Esophagus (tissue), 2 donors: ENCODE results near the gene CHMP2B. TPM values are rescaled to one million over a fixed set of nuclear protein-coding genes. Genes with fewer than 3 reads are reported as not detected.

ENCODE experiments used
- H3K27ac ChIP-seq, 2 donors: one replicate each; pipeline ENCODE4 v1.5.1; 2013; ENCODE audit warnings: low read depth in 2 of 2, mild to moderate bottlenecking in 2 of 2, inconsistent platforms in 1 of 2, low read length in 1 of 2, moderate library complexity in 1 of 2
- H3K27me3 ChIP-seq, 2 donors: one replicate each; pipeline ENCODE4 v1.6.1; 2013; ENCODE audit warnings: low read length in 2 of 2, control low read depth in 1 of 2, mild to moderate bottlenecking in 1 of 2; ENCODE audit not compliant: insufficient read depth in 2 of 2, control insufficient read depth in 1 of 2
- H3K36me3 ChIP-seq, 2 donors: one replicate each; pipeline ENCODE4 v1.6.1; 2013; ENCODE audit warnings: low read length in 1 of 2; ENCODE audit not compliant: control insufficient read depth in 2 of 2, insufficient read depth in 2 of 2
- H3K4me1 ChIP-seq, 2 donors: one replicate each; pipeline ENCODE4 v1.6.1; 2013; ENCODE audit warnings: low read length in 1 of 2; ENCODE audit not compliant: control insufficient read depth in 2 of 2, insufficient read depth in 2 of 2
- H3K4me3 ChIP-seq, 2 donors: one replicate each; pipeline ENCODE4 v1.5.1; 2013; ENCODE audit warnings: low read length in 2 of 2, mild to moderate bottlenecking in 2 of 2, low read depth in 1 of 2, moderate library complexity in 1 of 2
- H3K9me3 ChIP-seq, 2 donors: one replicate each; pipeline ENCODE4 v1.6.1; 2013; ENCODE audit warnings: mild to moderate bottlenecking in 2 of 2, low read depth in 1 of 2, low read length in 1 of 2, moderate library complexity in 1 of 2; ENCODE audit not compliant: control insufficient read depth in 2 of 2, insufficient read depth in 1 of 2
- WGBS, 2 donors: extraction: QIAGEN DNeasy Blood & Tissue Kit; methylation state at CpG; one replicate each; pipeline ENCODE4 v1.1.7; 2013; 5-methylcytosine and 5-hydroxymethylcytosine counted together
- polyA plus RNA-seq, 2 donors: library from polyadenylated mRNA; stranded (reverse); fragments of 200-250 nt; gene quantifications; one replicate each; pipeline ENCODE4 v1.2.3, GENCODE V29; 2013
- donor health status: healthy with polysubstance abuse.
- donor health status: Bipolar disorder and iron deficiency.

Gene CHMP2B
- polyA plus RNA-seq, 2 donors, result 28.4 to 30.6 TPM

GRCh38 chr3:87199628-87200027 is 27.5 kb upstream of the CHMP2B start:
- Histone ChIP-seq H3K4me1 (peaks cover 0 to 4% of the 10 kb centered on the region in 2 donors), H3K27ac (no peak overlapping the region), H3K27me3 (peaks cover 0 to 2% of the 10 kb centered on the region in 2 donors), H3K9me3 (peaks cover 2 to 6% of the 10 kb centered on the region in 2 donors), H3K36me3 (no peaks in the 10 kb centered on the region), H3K4me3 (no peak overlapping the region)
- WGBS, 2 donors, result 68 to 75% methylated on average over 2 of the region's 2 CpGs

DNA sequence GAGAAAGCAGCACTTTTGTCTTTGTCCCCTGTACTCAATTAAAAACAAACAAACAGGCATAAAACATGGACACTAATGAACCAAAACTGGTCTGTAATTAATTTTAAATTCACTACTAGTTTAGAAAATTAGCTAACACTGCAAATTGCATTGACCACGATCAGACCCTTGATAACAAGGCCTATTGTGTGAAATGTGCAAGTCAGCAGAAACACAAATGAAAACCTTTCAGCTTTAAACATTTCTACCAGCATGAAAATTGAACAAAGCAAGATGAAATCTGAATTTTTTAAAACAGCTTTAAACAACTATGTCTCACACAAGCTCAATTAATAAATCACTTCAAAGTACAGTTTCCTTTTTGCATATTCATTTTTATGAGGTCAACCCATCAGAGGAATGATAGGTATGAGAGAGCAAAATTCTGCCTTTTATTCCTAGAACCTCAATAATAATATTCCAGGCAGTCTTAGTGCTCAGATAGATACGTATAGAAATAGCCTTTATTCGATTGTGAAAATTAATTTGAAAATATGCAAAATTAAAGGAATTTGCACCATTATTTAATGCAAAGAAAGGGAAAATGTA is 27.0 kb upstream of the CHMP2B start:
- no peaks in the 10 kb centered on the region for H3K36me3 ChIP-seq
- peaks cover 0 to 4% of the 10 kb centered on the region in 2 donors for H3K4me1 ChIP-seq
- H3K27ac ChIP-seq, result no peak overlapping the region
- 79 to 81% methylated on average over 3 of the region's 3 CpGs for WGBS, 2 donors
- H3K4me3 ChIP-seq, result no peak overlapping the region
- peaks cover 2 to 6% of the 10 kb centered on the region in 2 donors for H3K9me3 ChIP-seq
- H3K27me3 ChIP-seq, result peaks cover 0 to 2% of the 10 kb centered on the region in 2 donors

DNA sequence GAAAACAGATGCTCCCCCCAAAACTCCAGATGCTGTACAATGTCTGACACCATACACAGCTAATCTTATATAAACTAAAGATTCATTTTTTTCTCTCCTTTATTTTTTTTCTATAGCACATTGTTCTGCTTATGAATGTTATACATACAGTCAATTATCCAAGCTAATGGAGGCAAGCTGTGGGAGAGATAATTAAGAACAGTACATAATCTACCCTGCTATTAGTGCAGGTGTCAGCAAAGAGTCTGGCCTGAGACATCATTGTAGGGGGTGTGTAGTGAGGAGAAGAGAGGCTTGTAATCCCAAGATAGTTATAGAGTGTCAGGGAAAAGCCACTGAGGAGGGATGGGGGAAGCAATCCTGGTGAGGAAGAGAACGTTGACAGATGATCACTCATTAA is 25.4 kb upstream of the CHMP2B start:
- WGBS, 2 donors, result 73 to 77% methylated on average over 1 of the region's 1 CpG
- no peak overlapping the region for H3K27ac ChIP-seq

DNA sequence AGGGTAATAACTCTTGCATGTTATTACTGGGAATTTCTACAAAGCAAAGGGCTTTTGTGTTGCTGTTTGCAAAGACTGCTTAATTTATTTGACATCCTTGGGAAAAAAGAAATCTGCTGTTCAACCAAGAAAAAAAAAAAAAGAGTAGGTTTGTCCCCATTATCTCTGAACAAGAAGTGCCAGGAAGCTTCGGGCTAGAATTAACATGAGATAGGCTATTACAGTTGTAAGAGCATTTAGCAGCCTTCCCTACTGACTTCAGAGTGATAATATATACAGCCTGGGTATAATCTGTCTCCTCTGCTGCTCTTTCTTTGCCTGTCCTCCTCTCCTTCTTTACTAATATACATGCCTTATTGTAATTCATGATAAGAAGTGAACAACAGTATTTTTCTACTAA is 23.3 kb upstream of the CHMP2B start:
- Histone ChIP-seq H3K9me3 (no peaks in the 10 kb centered on the region), H3K4me1 (no peaks in the 10 kb centered on the region), H3K27ac (no peak overlapping the region), H3K36me3 (no peaks in the 10 kb centered on the region), H3K4me3 (no peak overlapping the region), H3K27me3 (no peaks in the 10 kb centered on the region)
- 22 to 44% methylated on average over 1 of the region's 1 CpG for WGBS, 2 donors

More for the DNA sequence above, 25.4 kb upstream of the CHMP2B start:
- H3K36me3 ChIP-seq, result no peaks in the 10 kb centered on the region
- H3K27me3 ChIP-seq, result no peaks in the 10 kb centered on the region
- no peak overlapping the region for H3K4me3 ChIP-seq
- peaks cover 0 to 4% of the 10 kb centered on the region in 2 donors for H3K4me1 ChIP-seq
- H3K9me3 ChIP-seq, result no peaks in the 10 kb centered on the region

GRCh38 chr3:87206070-87206469 is 21.0 kb upstream of the CHMP2B start:
- 20 to 30% methylated on average over 2 of the region's 2 CpGs for WGBS, 2 donors
- Histone ChIP-seq H3K9me3 (no peaks in the 10 kb centered on the region), H3K4me3 (no peak overlapping the region), H3K4me1 (no peaks in the 10 kb centered on the region), H3K27ac (no peak overlapping the region), H3K27me3 (no peaks in the 10 kb centered on the region), H3K36me3 (no peaks in the 10 kb centered on the region)

DNA sequence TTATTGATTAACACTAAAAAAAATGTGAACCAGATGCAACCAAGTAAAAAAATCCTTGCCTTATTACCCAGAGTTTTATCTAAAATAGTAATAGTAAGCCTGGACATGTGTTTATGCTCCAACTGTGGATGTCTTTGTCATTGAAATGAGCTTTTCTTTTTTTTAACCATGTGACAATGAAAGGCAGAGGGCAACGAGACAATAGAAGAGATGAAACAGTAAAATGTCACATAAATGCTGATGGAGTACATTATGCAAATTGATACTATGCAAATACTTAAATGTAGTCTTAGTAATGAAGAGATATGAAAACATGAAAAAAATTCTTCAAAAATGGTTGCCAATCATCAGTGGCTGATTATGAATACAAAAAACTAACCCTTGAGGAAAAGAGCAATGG is 20.5 kb upstream of the CHMP2B start:
- H3K27ac ChIP-seq, result no peak overlapping the region
- H3K9me3 ChIP-seq, result no peaks in the 10 kb centered on the region
- no peaks in the 10 kb centered on the region for H3K27me3 ChIP-seq
- WGBS, 2 donors, result 37 to 38% methylated on average over 1 of the region's 1 CpG
- H3K4me1 ChIP-seq, result no peaks in the 10 kb centered on the region
- no peak overlapping the region for H3K4me3 ChIP-seq
- H3K36me3 ChIP-seq, result no peaks in the 10 kb centered on the region

DNA sequence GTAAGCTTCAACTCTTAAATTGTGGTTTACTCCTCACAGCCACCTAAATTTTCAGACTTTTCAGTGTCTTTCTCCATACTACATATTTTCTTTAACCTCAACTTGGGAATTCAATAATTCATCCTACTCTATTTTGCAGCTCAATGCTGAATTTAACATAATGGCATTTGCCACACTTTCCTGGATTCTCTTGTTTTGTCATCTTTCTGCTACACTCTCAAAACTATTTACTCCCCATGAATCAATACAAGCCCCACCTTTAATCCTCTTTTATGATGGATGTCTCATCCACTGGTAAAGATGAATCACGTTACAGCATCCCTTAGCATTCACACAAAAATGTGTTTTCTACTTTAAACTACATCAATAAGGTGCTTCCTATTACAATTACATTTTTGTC is 19.6 kb upstream of the CHMP2B start:
- Histone ChIP-seq H3K36me3 (no peaks in the 10 kb centered on the region), H3K27ac (no peak overlapping the region), H3K4me3 (no peak overlapping the region), H3K4me1 (no peaks in the 10 kb centered on the region), H3K9me3 (no peaks in the 10 kb centered on the region), H3K27me3 (no peaks in the 10 kb centered on the region)
- 33 to 52% methylated on average over 1 of the region's 1 CpG for WGBS, 2 donors

GRCh38 chr3:87209111-87209510 is 18.0 kb upstream of the CHMP2B start:
- 26% methylated on average over 2 of the region's 2 CpGs for WGBS, 2 donors
- no peaks in the 10 kb centered on the region for H3K36me3 ChIP-seq
- no peaks in the 10 kb centered on the region for H3K27me3 ChIP-seq

DNA sequence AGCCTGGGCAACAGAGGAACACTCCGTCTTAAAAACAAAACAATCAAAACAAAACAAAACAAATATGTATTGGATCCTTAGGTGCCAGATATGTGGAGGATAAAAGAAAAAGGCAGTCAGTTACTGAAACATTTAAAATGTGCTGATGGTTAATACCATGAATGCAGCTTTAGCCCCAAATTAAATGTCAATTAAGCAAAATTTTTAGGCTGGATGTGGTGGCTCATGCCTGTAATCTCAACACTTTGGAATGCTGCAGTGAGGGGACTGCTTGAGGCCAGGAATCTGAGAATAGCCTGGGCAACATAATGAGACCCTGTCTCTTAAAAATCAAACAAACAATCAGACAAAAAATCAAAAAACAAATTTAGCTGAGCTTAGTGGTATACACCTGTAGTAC is 8.5 kb upstream of the CHMP2B start:
- no peak overlapping the region for H3K4me3 ChIP-seq
- 88 to 93% methylated on average over 1 of the region's 1 CpG for WGBS, 2 donors
- no peak overlapping the region for H3K27ac ChIP-seq
- H3K9me3 ChIP-seq, result no peaks in the 10 kb centered on the region
- no peaks in the 10 kb centered on the region for H3K4me1 ChIP-seq
- H3K36me3 ChIP-seq, result no peaks in the 10 kb centered on the region
- no peaks in the 10 kb centered on the region for H3K27me3 ChIP-seq

More at GRCh38 chr3:87209111-87209510, 18.0 kb upstream of the CHMP2B start:
- Histone ChIP-seq H3K27ac (no peak overlapping the region), H3K4me3 (no peak overlapping the region), H3K9me3 (no peaks in the 10 kb centered on the region), H3K4me1 (no peaks in the 10 kb centered on the region)

GRCh38 chr3:87219611-87220010 is 7.5 kb upstream of the CHMP2B start:
- 92% methylated on average over 2 of the region's 2 CpGs for WGBS, 2 donors
- no peaks in the 10 kb centered on the region for H3K9me3 ChIP-seq
- no peaks in the 10 kb centered on the region for H3K4me1 ChIP-seq
- H3K36me3 ChIP-seq, result no peaks in the 10 kb centered on the region
- no peak overlapping the region for H3K27ac ChIP-seq
- no peak overlapping the region for H3K4me3 ChIP-seq
- H3K27me3 ChIP-seq, result no peaks in the 10 kb centered on the region
